ENCODE data around the gene CNOT6L. TPM values are rescaled to one million over a fixed set of nuclear protein-coding genes. Genes with fewer than 3 reads are reported as not detected.
A peak's percentile ranks its signal among the peaks of the same experiment; 100 is the strongest.
"Not testable (repeated sequence)": the region's sequence is repeated elsewhere in the genome, so short reads cannot be mapped to it uniquely, and the experiment has no call there.

Gene CNOT6L
- total RNA-seq, 2 experiments from 2014 or later = 108 to 122 TPM

- Mint-ChIP-seq H3K27ac (no peak overlapping the region), H3K9me3 (peaks cover 3% of the 10 kb centered on the region), H3K4me3 (no peak overlapping the region), H3K4me1 (peaks cover 8% of the 10 kb centered on the region), H3K36me3 (ENCODE audit: low read depth) (peaks cover 66% of the 10 kb centered on the region), H3K27me3 (no peaks in the 10 kb centered on the region)
- ChIA-PET POLR2A (no interaction called here), CTCF (interaction anchor here (0.6 kb wide), 1 partner anchor 899 kb away, joined by 6 read pairs; no protein-coding TSS in a partner anchor)
- DNase-seq = no peak
Observed at GRCh38 chr4:77771566-77771965, 47.6 kb downstream of the CNOT6L start.

GRCh38 chr4:77765720-77766119 lies 53.4 kb downstream of the CNOT6L start:
- H3K9me3 Mint-ChIP-seq = peaks cover 37% of the 10 kb centered on the region
- peaks cover 79% of the 10 kb centered on the region for H3K36me3 Mint-ChIP-seq (ENCODE audit: low read depth)
- peaks cover 9% of the 10 kb centered on the region for H3K4me1 Mint-ChIP-seq
- ChIA-PET CTCF (no interaction called here), POLR2A (no interaction called here)
- DNase-seq = no peak
- H3K27ac Mint-ChIP-seq = no peak overlapping the region
- H3K4me3 Mint-ChIP-seq = no peak overlapping the region
- no peaks in the 10 kb centered on the region for H3K27me3 Mint-ChIP-seq

- Mint-ChIP-seq H3K9me3 (peaks cover 36% of the 10 kb centered on the region), H3K4me1 (peaks cover 6% of the 10 kb centered on the region), H3K4me3 (no peak overlapping the region), H3K27me3 (no peaks in the 10 kb centered on the region), H3K27ac (no peak overlapping the region), H3K36me3 (ENCODE audit: low read depth) (peaks cover 85% of the 10 kb centered on the region)
- DNase-seq = no peak
- ChIA-PET POLR2A (no interaction called here), CTCF (no interaction called here)
Observed at GRCh38 chr4:77762531-77762930, 56.6 kb downstream of the CNOT6L start.

GRCh38 chr4:77761595-77761994 lies 57.6 kb downstream of the CNOT6L start:
- ChIA-PET POLR2A (no interaction called here), CTCF (interaction anchor here (1.3 kb wide), 1 partner anchor 63 kb away, joined by 3 read pairs; no protein-coding TSS in a partner anchor)
- DNase-seq = no peak
- H3K9me3 Mint-ChIP-seq = peaks cover 36% of the 10 kb centered on the region
- H3K4me1 Mint-ChIP-seq = peaks cover 8% of the 10 kb centered on the region
- H3K27ac Mint-ChIP-seq = no peak overlapping the region
- H3K36me3 Mint-ChIP-seq (ENCODE audit: low read depth) = peaks cover 84% of the 10 kb centered on the region
- H3K27me3 Mint-ChIP-seq = no peaks in the 10 kb centered on the region
- H3K4me3 Mint-ChIP-seq = no peak overlapping the region

- no peak for DNase-seq
- ChIA-PET CTCF (interaction anchor here (1.1 to 1.6 kb wide), 2 partner anchors 30 to 48 kb away, joined by 3 read pairs; no protein-coding TSS in a partner anchor), POLR2A (no interaction called here)
- H3K4me3 Mint-ChIP-seq = no peak overlapping the region
- no peak overlapping the region for H3K27ac Mint-ChIP-seq
- H3K4me1 Mint-ChIP-seq = peaks cover 8% of the 10 kb centered on the region
- peaks cover 28% of the 10 kb centered on the region for H3K9me3 Mint-ChIP-seq
- no peaks in the 10 kb centered on the region for H3K27me3 Mint-ChIP-seq
- H3K36me3 Mint-ChIP-seq (ENCODE audit: low read depth) = peaks cover 84% of the 10 kb centered on the region
Observed at GRCh38 chr4:77758804-77759203, 60.4 kb downstream of the CNOT6L start.

GRCh38 chr4:77751764-77752163 lies 67.4 kb downstream of the CNOT6L start:
- Mint-ChIP-seq H3K36me3 (ENCODE audit: low read depth) (peaks cover 65% of the 10 kb centered on the region), H3K9me3 (peaks cover 9% of the 10 kb centered on the region), H3K4me3 (no peak overlapping the region), H3K27ac (no peak overlapping the region), H3K27me3 (no peaks in the 10 kb centered on the region), H3K4me1 (peaks cover 4% of the 10 kb centered on the region)
- CTCF ChIA-PET = interaction anchor here (1.0 kb wide), 1 partner anchor 62 kb away, joined by 3 read pairs; no protein-coding TSS in a partner anchor
- POLR2A ChIA-PET = interaction anchor here (0.6 kb wide), 1 partner anchor 145 kb away, joined by 4 read pairs; no protein-coding TSS in a partner anchor
- no peak for DNase-seq

GRCh38 chr4:77745792-77746191 lies 73.4 kb downstream of the CNOT6L start:
- Mint-ChIP-seq H3K27ac (no peak overlapping the region), H3K27me3 (no peaks in the 10 kb centered on the region), H3K36me3 (ENCODE audit: low read depth) (peaks cover 58% of the 10 kb centered on the region), H3K9me3 (no peaks in the 10 kb centered on the region), H3K4me3 (no peak overlapping the region), H3K4me1 (peaks cover 11% of the 10 kb centered on the region)
- no peak for DNase-seq
- ChIA-PET CTCF (interaction anchor here (1.2 kb wide), 1 partner anchor 9 kb away, joined by 6 read pairs; no protein-coding TSS in a partner anchor), POLR2A (no interaction called here)

GRCh38 chr4:77742054-77742453 lies 77.1 kb downstream of the CNOT6L start:
- Mint-ChIP-seq H3K27ac (no peak overlapping the region), H3K4me3 (no peak overlapping the region), H3K27me3 (no peaks in the 10 kb centered on the region), H3K9me3 (peaks cover 3% of the 10 kb centered on the region), H3K4me1 (peaks cover 19% of the 10 kb centered on the region), H3K36me3 (ENCODE audit: low read depth) (peaks cover 66% of the 10 kb centered on the region)
- ChIA-PET CTCF (no interaction called here), POLR2A (no interaction called here)
- no peak for DNase-seq

GRCh38 chr4:77740480-77740879 lies 78.7 kb downstream of the CNOT6L start:
- ChIA-PET CTCF (no interaction called here), POLR2A (no interaction called here)
- H3K36me3 Mint-ChIP-seq (ENCODE audit: low read depth) = peaks cover 62% of the 10 kb centered on the region
- H3K9me3 Mint-ChIP-seq = peaks cover 3% of the 10 kb centered on the region
- H3K4me1 Mint-ChIP-seq = peaks cover 30% of the 10 kb centered on the region
- H3K4me3 Mint-ChIP-seq = no peak overlapping the region
- H3K27me3 Mint-ChIP-seq = no peaks in the 10 kb centered on the region
- no peak for DNase-seq
- no peak overlapping the region for H3K27ac Mint-ChIP-seq

GRCh38 chr4:77734928-77735327 lies 84.2 kb downstream of the CNOT6L start:
- ChIA-PET CTCF (interaction anchor here (0.9 kb wide), 1 partner anchor 18 kb away, joined by 3 read pairs; no protein-coding TSS in a partner anchor), POLR2A (interaction anchor here (0.7 kb wide), 1 partner anchor 66 kb away, joined by 3 read pairs; no protein-coding TSS in a partner anchor)
- H3K36me3 Mint-ChIP-seq (ENCODE audit: low read depth) = peaks cover 76% of the 10 kb centered on the region
- peak; percentile 59 for DNase-seq
- H3K27ac Mint-ChIP-seq = peak overlapping the region; percentile 84
- H3K27me3 Mint-ChIP-seq = no peaks in the 10 kb centered on the region
- peaks cover 3% of the 10 kb centered on the region for H3K9me3 Mint-ChIP-seq
- peaks cover 70% of the 10 kb centered on the region for H3K4me1 Mint-ChIP-seq
- peak overlapping the region; percentile 63 for H3K4me3 Mint-ChIP-seq

- H3K27ac Mint-ChIP-seq = no peak overlapping the region
- POLR2A ChIA-PET = no interaction called here
- CTCF ChIA-PET = interaction anchor here (0.6 to 0.8 kb wide), 2 partner anchors 57 to 142 kb away, joined by 3 to 4 read pairs; no protein-coding TSS in a partner anchor
- no peak for DNase-seq
- no peaks in the 10 kb centered on the region for H3K9me3 Mint-ChIP-seq
- peaks cover 69% of the 10 kb centered on the region for H3K36me3 Mint-ChIP-seq (ENCODE audit: low read depth)
- H3K27me3 Mint-ChIP-seq = no peaks in the 10 kb centered on the region
- H3K4me3 Mint-ChIP-seq = no peak overlapping the region
- peaks cover 70% of the 10 kb centered on the region for H3K4me1 Mint-ChIP-seq
Observed at GRCh38 chr4:77731656-77732055, 87.5 kb downstream of the CNOT6L start.

GRCh38 chr4:77728420-77728819 lies 90.7 kb downstream of the CNOT6L start:
- Mint-ChIP-seq H3K27ac (peak overlapping the region; percentile 41), H3K4me1 (peaks cover 40% of the 10 kb centered on the region), H3K27me3 (no peaks in the 10 kb centered on the region), H3K9me3 (no peaks in the 10 kb centered on the region), H3K36me3 (ENCODE audit: low read depth) (peaks cover 76% of the 10 kb centered on the region), H3K4me3 (no peak overlapping the region)
- CTCF ChIA-PET = interaction anchor here (1.2 kb wide), 1 partner anchor 30 kb away, joined by 3 read pairs; no protein-coding TSS in a partner anchor
- no peak for DNase-seq
- POLR2A ChIA-PET = interaction anchor here (0.6 to 0.9 kb wide), 2 partner anchors 11 to 92 kb away, joined by 3 read pairs; no protein-coding TSS in a partner anchor

GRCh38 chr4:77721073-77721472 lies 98.1 kb downstream of the CNOT6L start:
- Mint-ChIP-seq H3K27me3 (no peaks in the 10 kb centered on the region), H3K36me3 (ENCODE audit: low read depth) (peaks cover 67% of the 10 kb centered on the region), H3K4me1 (peaks cover 22% of the 10 kb centered on the region), H3K9me3 (no peaks in the 10 kb centered on the region), H3K27ac (no peak overlapping the region), H3K4me3 (no peak overlapping the region)
- ChIA-PET POLR2A (no interaction called here), CTCF (no interaction called here)
- DNase-seq = no peak

GRCh38 chr4:77718500-77718899 lies 100.7 kb downstream of the CNOT6L start:
- H3K4me3 Mint-ChIP-seq, CTCF ChIA-PET, H3K27ac Mint-ChIP-seq, POLR2A ChIA-PET, DNase-seq, H3K9me3 Mint-ChIP-seq, H3K27me3 Mint-ChIP-seq: not testable (repeated sequence)
- H3K4me1 Mint-ChIP-seq = peaks cover 37% of the 10 kb centered on the region
- peaks cover 63% of the 10 kb centered on the region for H3K36me3 Mint-ChIP-seq (ENCODE audit: low read depth)
